GM12865 (cell line): Measurements from ENCODE around the gene BCAS2.

ENCODE experiments used
- DNase-seq: peaks from one replicate; pipeline ENCODE4 v3.0.0; 2010; ENCODE audit warnings: low read depth
- H3K4me3 ChIP-seq: 2 replicates; pipeline ENCODE4 v1.5.1; 2011; ENCODE audit warnings: mild to moderate bottlenecking, low read depth, low read length, control low read depth
- CTCF ChIP-seq: IDR thresholded peaks from 2 replicates; pipeline ENCODE4 v1.5.1; 2011; ENCODE audit warnings: low read length, control low read depth, low read depth, inconsistent platforms; ENCODE audit not compliant: insufficient read depth; ENCODE audit errors: missing control alignments

BCAS2 gene

DNA sequence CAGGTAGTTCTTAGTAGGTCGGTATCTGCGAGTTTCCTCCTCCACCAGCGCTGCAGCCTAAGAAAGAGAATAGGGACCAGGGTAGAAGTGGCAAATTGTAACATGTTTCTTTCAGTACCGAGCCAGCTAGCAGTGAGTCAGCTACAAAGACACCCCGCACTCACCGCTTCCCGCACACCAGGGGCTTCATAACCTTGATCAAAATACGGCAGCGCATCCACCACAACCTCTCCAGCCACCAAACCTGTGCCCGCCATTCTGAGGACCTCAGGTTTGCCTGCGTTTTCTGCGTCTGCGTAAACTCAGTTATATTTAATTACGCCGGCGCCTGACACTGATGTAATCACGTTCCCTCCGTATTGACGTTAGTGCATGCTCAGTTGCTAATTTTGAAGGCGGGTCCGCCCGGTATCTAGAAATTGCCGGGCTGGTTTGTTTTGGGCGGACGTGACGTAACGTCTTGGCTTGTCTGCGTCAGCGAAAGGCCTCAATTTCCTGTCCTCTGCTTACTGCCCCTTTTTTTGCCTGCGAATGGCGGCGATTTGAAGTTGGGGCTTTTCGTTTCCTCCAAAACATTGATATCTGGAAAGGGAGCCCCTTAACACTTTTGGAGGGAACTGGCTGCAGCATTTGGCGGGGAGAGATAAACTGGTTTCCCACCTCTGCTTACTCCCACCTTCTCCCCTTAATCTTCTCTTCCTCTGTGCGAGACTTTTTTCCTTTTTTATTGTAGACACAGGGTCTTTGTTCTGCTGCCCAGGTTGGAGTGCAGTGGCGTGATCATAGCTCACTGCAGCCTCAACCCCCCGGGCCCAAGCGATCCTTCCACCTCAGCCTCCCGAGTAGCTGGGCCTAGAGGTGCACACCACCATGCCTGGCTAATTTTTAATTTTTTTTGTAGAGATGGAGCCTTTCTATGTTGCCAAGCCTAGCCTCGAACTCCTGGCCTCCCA, at the start of gene BCAS2:
BCAS2 (minus strand) TSS at position 281 of the 953 bp plus-strand sequence; CDS start at position 257, 24 bp downstream.
- peak within 1 kb of the TSS; percentile 78 for H3K4me3 ChIP-seq
- peak; percentile 98 for DNase-seq
- no peak for TF ChIP-seq CTCF

- H3K4me3 ChIP-seq = no peak overlapping the region
- DNase-seq = no peak
- no peak for TF ChIP-seq CTCF
Observed at GRCh38 chr1:114627107-114627506, 45.7 kb upstream of the BCAS2 start.

GRCh38 chr1:114623364-114623763, 41.9 kb upstream of the BCAS2 start:
- no peak for TF ChIP-seq CTCF
- DNase-seq = no peak
- H3K4me3 ChIP-seq = no peak overlapping the region

DNA sequence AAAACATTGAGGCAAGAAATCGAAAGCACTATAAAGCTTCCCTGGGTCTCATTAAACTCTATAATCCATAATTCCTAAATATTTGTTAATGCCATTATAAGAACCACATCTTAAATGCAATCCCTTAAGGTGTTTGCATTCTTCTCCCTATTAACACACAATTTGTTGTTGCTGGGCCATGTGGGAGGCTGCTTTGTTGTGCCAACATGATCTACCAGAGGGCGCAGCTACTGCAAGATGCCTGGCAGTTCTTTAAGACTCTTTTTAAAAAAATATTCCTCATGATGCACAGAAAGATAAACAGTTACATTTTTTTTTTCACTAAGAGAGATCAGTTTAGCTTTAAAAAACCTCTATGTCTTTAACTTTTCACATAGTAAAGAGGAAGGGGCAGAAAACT, 39.0 kb upstream of the BCAS2 start:
- no peak for TF ChIP-seq CTCF
- H3K4me3 ChIP-seq = no peak overlapping the region

GRCh38 chr1:114618606-114619005, 37.2 kb upstream of the BCAS2 start:
- TF ChIP-seq CTCF = no peak
- H3K4me3 ChIP-seq = no peak overlapping the region
- DNase-seq = no peak

More for the DNA sequence above, 39.0 kb upstream of the BCAS2 start:
- no peak for DNase-seq

DNA sequence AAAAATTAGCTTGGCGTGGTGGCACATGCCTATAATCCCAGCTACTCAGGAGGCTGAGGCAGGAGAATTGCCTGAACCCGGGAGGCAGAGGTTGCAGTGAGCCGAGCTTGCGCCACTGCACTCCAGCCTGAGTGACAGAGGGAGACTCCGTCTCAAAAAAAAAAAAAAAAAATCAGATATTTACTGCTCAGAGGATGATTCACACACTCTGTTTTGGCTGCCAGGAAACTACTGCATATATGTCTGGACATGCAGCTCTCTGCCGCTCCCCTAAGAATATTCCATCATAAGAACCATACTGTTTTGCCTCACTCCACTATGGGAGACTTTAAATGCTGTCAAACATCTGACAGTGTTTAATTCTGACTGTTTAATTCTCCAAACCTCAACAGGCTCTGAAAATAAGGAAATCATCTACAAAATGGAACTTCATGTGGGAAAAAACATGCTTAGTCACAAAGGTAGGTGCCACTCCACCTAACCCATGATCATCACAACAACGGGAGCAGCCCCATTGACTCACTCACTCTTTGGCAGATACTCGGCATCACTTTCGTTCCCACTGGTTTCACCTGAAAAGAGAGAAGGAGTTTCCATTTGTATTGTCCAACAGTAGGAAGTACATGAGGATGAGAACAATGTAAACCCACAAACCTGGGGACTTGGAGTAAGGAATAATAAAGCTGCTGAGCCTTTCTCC, 29.3 kb upstream of the BCAS2 start:
- no peak overlapping the region for H3K4me3 ChIP-seq
- TF ChIP-seq CTCF = no peak
- no peak for DNase-seq
